ENCODE data around the gene TMEM88.

- TF ChIP-seq CTCF (IDR thresholded peaks at IDR 0.05) (peak in 1 of 3 donors; percentile 84), POLR2A (IDR thresholded peaks at IDR 0.05) (no peak)
These were observed 20.3 kb upstream of the TMEM88 start for GRCh38 chr17:7834542-7834956.
